ENCODE data around the gene MYPOP.

GRCh38 chr19:45902651-45903625 lies 525 bp upstream of the MYPOP start:
- TF ChIP-seq CTCF (IDR thresholded peaks at IDR 0.05), result peak in 2 of 6 experiments; percentile 1 to 11
- TF ChIP-seq POLR2A (IDR thresholded peaks at IDR 0.05), result peak; percentile 54 to 63
